Activated CD8-positive, alpha-beta memory T cell treated with anti-CD3 and anti-CD28 coated beads, Interleukin-2, amount 50 U/mL, for 1 hour (primary cell): ENCODE measurements around the gene OTC.

Source experiments
- DNase-seq: peaks from one replicate; pipeline ENCODE4 v3.0.0-alpha.2; 2020; ENCODE audit errors: extremely low read depth

The OTC gene

DNA sequence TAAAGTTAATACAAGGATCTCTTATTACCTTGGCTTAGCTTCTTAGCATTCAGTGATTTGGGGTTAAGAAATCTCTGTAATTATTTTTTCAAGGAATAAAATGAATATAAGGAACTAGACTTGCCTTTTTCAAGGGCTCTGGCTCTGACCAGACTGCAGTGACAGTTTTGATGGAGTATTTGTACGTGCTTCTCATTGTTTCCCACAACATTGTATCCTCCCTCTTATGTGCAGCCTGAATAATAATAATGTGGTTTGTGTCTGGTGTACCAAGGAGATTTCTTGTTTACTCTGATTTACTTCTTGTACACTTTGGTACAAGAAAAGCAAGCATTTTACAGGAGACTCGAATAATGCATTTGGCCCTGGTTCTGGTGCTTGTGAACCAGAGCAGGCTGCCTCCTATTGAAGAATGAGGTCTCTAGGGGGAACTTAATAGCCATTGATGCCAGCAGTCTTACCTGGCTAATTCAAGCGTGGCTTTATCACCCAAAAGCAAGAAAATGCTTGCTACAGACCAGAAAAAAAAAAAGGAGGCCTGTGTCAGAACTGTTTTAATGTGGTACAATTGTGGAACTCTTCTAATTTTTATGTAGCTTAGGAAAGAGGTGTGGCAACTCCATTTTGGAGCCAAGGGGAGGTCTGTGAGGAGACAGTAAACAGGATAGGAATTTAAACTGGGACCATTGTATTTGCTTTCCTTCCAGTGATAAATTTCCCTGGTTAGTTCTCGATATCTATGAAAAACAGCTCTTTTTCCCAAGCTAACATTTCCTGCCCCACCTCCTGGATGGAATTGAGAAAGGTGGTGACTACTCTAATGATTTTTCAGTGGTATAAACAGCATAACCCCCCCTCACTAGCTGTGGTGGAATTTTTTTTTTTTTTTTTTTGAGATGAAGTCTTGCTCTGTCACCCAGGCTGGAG lies 5.6 kb downstream of the OTC start:
- DNase-seq, result no peak

- no peak for DNase-seq
These were observed 10.6 kb downstream of the OTC start for GRCh38 chrX:38363046-38363445.

DNA sequence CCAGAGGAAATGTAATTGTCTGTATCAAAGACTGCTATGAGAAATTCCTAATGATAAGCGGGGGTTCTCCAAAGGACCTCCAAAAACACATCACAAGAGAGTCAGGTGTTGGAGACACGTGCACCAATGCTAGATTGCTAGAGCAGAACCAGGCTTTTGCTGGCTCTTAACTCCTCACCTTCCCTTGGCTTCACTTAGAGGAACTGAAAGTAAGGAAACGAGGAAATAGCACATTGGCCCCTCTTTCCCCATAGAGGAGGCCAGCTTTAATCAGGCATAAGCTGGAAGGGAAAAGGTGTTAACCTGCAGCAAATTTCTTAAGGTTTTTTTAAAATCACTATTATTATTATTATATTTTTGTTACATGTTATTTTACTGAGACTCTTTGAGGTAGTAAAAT lies 13.6 kb downstream of the OTC start:
- no peak for DNase-seq

DNA sequence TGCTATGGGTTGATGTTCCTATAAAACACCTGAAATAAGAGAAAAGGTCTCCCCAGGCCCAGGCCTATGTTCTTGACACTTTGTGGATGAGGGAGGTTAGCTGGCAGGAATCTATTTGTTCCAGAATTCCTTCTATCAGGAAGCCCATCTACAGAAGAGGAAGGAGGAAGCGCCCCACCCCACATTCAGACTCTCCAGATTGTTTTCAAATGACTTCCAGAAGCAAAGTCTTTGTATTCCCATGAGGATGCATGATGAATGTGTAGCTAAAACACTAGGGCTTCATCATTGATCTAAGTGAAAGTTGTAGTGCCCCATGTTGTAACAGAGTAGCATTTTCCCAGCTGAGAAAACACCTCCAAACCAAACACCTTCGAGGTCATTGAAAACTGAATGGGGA lies 16.4 kb downstream of the OTC start:
- DNase-seq, result no peak

- DNase-seq, result no peak
These were observed 19.2 kb downstream of the OTC start for GRCh38 chrX:38371641-38372040.

GRCh38 chrX:38374431-38374830 lies 22.0 kb downstream of the OTC start:
- no peak for DNase-seq

DNA sequence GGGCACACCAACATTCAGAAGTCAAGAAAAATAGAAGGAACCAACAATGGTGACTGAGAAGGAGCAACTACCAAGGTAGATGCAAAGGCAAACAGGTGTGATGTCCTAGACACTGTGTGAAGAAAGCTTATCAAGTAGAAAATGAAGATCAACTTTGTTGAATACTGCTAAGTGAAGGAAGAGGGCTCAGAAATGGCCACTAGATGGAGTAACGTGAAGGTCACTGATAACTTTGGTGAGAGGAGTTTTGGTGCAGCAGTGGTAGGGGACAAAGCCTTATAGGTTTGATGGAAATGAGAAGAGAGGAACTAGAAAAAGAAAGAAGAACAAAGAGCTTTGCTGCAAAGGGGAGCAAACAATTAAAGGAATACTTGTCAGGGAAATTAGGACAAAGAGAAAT lies 23.5 kb downstream of the OTC start:
- no peak for DNase-seq

GRCh38 chrX:38376747-38377146 lies 24.3 kb downstream of the OTC start:
- DNase-seq, result no peak

GRCh38 chrX:38379088-38379487 lies 26.7 kb downstream of the OTC start:
- no peak for DNase-seq

DNA sequence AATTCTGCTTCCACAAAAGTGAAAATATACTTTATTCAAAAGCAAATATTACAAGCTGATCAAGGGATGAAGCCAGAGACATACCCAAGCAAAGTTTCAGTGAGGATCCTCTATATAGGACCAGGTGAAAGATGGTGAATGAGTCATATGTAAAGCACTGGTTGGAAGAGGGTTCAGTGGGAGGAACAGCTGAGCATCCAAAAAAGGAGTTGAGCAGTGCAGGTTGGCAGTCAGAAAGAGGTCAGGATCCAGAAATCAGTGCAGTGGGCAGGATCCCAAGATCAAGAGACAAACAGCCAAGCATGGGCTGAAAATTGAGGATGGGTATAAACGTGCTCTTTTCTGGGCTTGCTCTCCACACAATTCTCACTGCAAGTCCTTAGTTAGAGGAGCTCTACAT lies 30.3 kb downstream of the OTC start:
- DNase-seq, result no peak

GRCh38 chrX:38400389-38400910 lies 48.0 kb downstream of the OTC start:
- no peak for DNase-seq

DNA sequence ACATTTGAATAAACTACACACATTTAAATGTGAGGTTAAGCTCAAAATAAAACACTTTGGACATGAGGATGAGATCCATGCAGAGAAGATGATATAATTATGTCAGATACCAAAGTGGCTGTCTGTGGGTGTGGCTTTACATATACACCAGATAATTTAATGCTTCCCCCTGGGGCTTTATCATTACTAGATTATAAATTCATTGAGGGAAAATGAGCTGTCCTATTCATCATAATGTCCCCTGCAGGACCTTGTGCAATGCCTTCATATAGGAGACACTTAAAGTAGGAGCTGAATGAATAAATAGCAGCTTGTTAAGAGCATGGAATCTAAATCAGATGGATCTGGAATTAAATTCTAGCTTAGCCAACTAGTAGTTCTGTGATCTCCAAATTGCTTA lies 49.7 kb downstream of the OTC start:
- DNase-seq, result no peak

DNA sequence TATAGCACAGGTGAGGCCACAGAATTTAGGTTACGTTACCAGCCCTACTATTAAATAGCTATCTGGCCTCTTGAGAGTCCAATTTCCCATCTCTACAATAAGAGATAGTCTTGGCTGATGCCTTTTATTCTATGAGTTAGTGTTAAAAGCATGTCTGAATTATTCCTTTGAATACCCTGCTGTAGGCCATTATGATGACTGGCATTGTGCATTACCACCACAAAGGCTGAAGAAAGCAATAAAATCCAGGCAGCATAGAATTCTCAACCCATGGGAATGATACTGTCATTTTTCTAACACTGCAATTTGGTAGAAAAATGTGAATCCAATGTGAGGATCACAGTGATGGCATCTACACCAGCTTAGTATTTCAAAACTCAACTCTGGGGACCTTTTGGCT lies 51.4 kb downstream of the OTC start:
- no peak for DNase-seq

DNA sequence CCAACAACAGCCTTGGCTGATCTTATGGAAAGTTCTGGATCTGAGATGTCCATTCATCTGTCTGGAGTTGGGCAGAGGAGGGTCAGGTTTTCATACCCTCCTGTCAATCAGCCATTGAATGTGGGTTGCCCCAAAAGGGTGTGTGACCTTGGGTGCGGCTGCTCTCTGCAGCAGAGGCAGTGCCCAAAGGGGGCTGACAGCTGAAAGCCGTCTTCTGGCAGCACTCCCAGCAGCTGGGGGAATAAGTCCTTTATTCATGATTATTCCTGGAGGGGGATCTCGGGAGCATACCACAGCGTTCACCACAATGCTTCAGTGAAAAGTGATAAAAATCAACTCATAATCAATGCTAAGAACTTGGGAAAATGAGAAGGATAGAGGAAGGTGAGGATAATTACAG lies 54.7 kb downstream of the OTC start:
- DNase-seq, result no peak

DNA sequence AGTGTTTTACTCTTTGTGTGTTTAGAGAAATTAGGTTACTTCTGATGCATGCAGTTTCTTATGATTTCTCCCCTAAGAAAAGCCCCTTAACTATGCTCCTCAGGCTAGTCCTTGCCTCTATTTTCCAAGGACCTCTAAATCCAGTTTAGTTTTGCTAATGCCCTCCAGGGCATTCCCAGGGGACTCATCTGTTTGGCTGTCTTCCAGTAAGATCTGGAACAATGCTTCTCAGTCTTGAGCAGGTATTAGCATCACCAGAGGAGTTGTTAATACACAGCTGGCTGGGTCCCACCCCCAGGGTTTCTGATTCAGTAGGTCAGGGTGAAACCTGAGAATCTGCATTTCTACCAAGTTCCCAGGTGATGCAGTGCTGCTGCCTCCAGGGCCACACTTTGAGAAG lies 56.9 kb downstream of the OTC start:
- DNase-seq, result no peak

DNA sequence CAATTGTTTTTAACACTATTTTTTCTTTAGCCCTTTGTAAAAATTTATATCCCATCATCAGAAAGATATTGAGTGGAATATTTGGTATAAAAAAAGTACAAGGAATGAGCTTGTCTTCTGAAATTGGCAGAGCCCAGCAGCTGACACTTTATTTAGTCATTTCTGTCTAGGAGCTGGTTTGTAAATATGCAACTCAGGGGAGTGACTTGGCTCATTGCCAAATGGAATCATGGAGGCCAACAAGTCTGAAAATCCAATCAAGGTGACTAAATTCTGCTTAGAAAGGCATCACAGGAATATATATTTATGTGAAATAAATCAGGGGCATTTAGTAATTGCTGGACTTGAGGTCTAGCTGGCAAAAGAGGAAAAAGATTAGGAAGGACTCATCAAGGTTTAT lies 74.4 kb downstream of the OTC start:
- no peak for DNase-seq

DNA sequence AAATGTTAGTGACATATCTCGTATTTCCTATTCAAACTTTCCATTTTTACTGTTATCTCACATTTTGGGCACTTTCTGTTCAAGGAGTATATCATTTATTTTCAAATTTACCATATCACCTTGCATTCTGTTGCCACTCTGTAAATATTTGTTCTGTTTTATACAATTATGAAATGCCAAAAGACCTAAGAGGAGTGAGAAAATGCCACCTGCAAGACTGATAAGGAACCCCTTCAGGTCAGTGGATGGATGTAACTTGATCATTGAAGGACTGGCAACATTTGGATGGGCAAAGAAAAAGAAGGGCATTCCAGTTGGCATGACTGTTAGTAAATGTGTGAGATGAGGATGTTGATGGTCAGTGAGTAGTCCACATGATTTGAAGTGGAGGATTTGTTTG lies 79.1 kb downstream of the OTC start:
- DNase-seq, result no peak

DNA sequence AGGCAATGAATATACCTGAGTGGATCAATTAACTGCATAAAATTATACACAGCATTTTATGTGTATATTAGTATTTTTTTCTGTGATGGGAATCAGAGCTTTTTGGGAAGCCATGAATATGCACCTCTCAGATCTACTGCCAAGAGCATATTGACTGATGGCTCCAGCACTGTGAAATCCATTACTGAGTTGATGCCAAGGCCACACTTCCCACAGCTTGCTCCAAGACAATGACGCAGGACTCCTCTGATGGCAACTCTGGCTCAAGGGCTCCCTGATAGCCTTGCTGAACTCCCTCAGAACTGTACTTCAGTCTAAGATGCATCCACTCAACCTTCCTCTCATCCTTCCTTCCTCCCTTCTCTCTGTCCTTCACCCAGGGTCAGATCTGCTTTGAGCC lies 82.7 kb downstream of the OTC start:
- DNase-seq, result no peak

DNA sequence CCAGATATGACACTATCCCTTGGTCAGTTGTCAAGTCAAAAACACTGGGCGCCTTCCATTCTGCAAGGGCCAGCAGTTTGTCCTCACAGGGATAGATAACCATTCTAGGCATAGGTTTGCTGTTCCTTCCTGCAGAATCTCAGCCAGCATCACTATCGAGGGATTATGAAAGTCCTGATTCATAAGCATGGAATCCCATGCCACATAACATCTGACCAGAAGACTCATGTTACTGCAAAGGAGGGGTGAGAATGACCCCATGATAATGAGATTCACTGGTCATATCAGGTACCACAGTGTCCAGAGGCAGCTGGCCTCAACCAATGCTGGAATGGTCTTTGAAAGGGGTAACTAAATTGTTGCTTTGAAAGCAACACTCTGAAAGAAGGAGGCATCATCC lies 84.7 kb downstream of the OTC start:
- no peak for DNase-seq

DNA sequence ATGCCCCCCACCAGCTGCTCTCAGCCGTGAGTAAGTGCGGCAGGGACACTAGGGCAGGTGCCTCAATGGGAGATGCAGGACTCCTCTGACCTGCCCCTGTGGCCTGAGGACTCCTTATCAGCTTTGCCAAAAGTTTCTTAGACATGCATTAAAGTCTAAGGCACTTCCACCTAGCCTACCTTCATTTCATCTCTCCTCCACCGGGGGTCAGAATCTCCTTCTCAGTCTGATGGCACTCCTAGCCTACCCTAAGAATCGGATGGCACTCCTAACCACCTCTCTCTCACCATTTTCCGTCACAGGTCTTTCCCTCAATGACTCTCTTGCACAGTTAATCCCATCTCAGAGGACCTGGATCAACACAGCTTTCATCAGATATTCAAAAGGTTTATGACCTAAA lies 85.9 kb downstream of the OTC start:
- no peak for DNase-seq

- DNase-seq, result no peak
These were observed 100.2 kb downstream of the OTC start for GRCh38 chrX:38452603-38453002.

DNA sequence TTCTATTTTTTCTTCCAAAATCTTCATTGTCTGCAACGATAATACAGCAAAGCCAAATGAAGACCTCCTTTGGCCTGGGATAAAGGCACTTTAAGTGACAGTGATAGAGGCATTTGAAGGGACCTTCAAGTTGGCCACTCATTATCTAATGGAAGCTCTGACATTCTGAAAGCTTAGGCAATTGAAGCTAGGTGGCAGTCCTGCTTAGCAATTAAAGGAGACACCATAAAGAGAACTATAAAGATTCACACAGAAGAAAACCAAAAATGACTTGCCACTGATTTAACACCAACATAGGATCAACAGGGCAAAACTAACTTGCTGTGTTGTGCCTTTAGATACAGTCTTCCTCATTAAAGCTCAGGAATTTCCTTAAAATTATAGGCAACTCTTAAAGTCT lies 105.7 kb downstream of the OTC start:
- no peak for DNase-seq

- DNase-seq, result no peak
These were observed 109.9 kb downstream of the OTC start for GRCh38 chrX:38462257-38462656.

DNA sequence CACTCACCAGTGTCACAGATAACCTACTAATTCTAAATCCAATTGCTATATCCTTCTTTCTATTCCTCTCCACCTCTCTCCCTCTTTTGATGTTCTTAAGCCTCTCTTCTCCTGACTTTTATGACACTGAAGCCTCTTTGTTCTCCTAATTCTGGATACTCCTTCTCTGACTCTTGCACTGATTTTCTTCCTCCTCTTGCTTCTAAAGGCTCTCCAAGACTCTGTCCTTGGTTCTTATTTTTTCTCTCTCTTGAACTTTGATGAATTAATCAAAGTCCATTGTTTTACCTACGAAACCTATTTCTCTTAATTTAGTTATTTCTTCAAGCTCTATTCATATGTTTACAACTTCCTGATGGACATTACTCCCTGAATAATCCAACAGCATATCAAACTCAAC lies 113.3 kb downstream of the OTC start:
- no peak for DNase-seq
